ENCODE results near the gene METTL21C. TPM values are rescaled to one million over a fixed set of nuclear protein-coding genes. Genes with fewer than 3 reads are reported as not detected.

METTL21C gene
- total RNA-seq, 4 donors from 2014 or later, result not detected

DNA sequence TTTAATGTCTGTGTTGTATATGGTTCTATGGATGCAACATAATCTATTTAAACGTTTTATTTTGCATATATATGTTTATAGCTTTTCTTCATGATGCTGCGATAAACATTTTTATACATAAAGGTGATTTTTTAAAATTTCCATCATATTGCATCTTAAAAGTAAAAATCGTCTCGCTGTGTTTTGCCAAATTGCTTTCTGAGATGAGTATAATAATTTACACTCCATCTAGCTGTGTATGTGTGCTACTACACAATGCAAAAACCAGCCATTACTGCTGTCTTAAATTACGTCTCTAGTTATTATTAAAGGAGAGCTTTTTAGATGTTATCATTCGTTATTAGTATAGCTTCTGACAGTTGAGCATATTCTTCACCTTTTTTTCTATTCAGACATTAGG lies 37.2 kb downstream of the METTL21C start:
- 92 to 96% methylated on average over 6 of the region's 6 CpGs for WGBS, 2 donors
- TF ChIP-seq POLR2A (IDR thresholded peaks at IDR 0.05), result no peak
- TF ChIP-seq, protein P1, sequence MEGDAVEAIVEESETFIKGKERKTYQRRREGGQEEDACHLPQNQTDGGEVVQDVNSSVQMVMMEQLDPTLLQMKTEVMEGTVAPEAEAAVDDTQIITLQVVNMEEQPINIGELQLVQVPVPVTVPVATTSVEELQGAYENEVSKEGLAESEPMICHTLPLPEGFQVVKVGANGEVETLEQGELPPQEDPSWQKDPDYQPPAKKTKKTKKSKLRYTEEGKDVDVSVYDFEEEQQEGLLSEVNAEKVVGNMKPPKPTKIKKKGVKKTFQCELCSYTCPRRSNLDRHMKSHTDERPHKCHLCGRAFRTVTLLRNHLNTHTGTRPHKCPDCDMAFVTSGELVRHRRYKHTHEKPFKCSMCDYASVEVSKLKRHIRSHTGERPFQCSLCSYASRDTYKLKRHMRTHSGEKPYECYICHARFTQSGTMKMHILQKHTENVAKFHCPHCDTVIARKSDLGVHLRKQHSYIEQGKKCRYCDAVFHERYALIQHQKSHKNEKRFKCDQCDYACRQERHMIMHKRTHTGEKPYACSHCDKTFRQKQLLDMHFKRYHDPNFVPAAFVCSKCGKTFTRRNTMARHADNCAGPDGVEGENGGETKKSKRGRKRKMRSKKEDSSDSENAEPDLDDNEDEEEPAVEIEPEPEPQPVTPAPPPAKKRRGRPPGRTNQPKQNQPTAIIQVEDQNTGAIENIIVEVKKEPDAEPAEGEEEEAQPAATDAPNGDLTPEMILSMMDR (IDR thresholded peaks at IDR 0.05), result no peak
- H3K4me3 ChIP-seq (ENCODE audit: low read depth, poor library complexity, severe bottlenecking), result no peak overlapping the region

DNA sequence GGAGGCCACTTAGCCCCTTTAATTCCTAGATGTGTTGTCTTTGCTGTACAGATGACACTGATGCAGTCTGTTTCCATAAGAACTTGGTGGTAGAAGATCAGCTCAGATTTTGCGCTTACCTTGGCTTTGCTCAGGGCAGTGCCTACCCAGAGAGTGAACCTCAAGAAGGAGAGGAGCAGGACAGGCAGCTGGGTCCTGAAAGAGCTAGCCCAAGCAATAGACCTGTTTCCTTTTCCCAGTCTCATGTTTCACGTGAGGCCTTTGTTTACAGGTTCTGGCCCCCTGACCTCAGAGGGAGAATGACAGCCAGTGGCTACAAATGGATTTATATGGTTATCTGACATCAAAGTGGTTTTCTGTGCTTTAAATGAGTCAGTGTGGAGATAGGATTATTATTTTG lies 40.1 kb downstream of the METTL21C start:
- no peak for DNase-seq (ENCODE audit: low spot score in 2 of 2)
- intact Hi-C loops (cut with DNase I; ENCODE audit: low total_unique reads), result no loop called here
- 91 to 94% methylated on average over 2 of the region's 2 CpGs for WGBS, 2 donors
- no peak for TF ChIP-seq POLR2A (IDR thresholded peaks at IDR 0.05)
- TF ChIP-seq, protein P1 (IDR thresholded peaks at IDR 0.05), result no peak
- no peak overlapping the region for H3K4me3 ChIP-seq (ENCODE audit: low read depth, poor library complexity, severe bottlenecking)

More for the DNA sequence above, 37.2 kb downstream of the METTL21C start:
- no peak for DNase-seq (ENCODE audit: low spot score in 2 of 2)
- intact Hi-C loops (cut with DNase I; ENCODE audit: low total_unique reads), result no loop called here

DNA sequence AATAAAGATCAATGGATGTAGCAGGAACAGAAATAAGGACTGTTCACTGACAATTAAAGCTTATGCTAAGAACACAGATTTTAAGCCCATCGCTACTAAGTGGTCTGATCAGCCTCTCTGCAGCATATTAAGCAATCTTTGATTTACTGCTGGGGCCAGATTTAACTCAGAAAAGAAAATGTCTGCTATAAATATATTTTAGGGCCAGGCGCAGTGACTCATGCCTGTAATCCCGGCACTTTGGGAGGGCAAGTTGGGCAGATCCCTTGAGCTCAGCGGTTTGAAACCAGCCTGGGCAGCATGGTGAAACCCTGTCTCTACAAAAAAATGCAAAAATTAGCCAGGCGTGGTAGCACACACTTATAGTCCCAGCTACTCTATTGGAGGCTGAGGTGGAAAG lies 43.0 kb downstream of the METTL21C start:
- no peak for DNase-seq (ENCODE audit: low spot score in 2 of 2)
- intact Hi-C loops (cut with DNase I; ENCODE audit: low total_unique reads), result no loop called here
- 66% methylated on average over 5 of the region's 5 CpGs for WGBS, 2 donors
- H3K4me3 ChIP-seq (ENCODE audit: low read depth, poor library complexity, severe bottlenecking), result no peak overlapping the region
- TF ChIP-seq, protein P1 (IDR thresholded peaks at IDR 0.05), result no peak
- TF ChIP-seq POLR2A (IDR thresholded peaks at IDR 0.05), result no peak

DNA sequence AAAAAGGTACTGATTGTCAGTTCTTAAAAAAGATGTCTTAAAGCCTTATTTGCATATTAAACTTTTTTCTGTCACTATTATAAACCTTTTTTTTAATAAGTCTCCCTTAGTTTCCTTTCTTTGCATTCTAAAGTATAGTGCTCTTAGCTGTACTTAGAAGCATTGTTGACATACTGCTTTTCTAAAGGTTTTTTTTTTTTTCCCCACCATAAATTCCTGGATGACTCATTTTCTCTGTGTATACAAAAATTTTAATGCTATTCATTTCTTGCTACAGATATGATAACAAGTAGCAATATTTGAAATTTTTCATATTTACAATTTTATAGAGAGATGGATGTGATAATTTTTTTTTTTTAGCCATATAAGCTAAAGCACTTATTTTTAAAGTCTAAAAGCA lies 43.5 kb downstream of the METTL21C start:
- no peak for DNase-seq (ENCODE audit: low spot score in 2 of 2)
- H3K4me3 ChIP-seq (ENCODE audit: low read depth, poor library complexity, severe bottlenecking), result no peak overlapping the region
- intact Hi-C loops (cut with DNase I; ENCODE audit: low total_unique reads), result no loop called here
- TF ChIP-seq, protein P1 (IDR thresholded peaks at IDR 0.05), result no peak
- no peak for TF ChIP-seq POLR2A (IDR thresholded peaks at IDR 0.05)

DNA sequence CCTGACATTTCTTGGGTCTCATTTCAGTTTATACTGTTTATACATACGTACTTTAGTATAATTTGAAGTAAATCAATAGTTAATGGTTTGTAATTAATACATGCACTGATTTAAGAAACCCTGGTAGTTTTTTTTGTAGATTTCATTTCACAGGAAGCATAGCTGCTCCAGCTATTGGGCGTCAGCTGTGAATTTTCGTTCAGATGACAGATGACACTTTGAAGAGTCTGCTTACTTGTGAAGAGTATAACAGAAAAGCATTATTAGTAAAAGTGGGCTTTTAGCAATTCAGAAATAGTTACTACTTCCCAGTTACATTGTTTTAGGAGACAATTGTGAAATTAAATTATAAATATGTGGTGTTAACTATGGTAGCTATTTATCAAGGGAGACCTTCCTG lies 44.4 kb downstream of the METTL21C start:
- no peak overlapping the region for H3K4me3 ChIP-seq (ENCODE audit: low read depth, poor library complexity, severe bottlenecking)
- no peak for DNase-seq (ENCODE audit: low spot score in 2 of 2)
- no peak for TF ChIP-seq POLR2A (IDR thresholded peaks at IDR 0.05)
- TF ChIP-seq, protein P1 (IDR thresholded peaks at IDR 0.05), result no peak
- WGBS, 2 donors, result 94% methylated on average over 3 of the region's 3 CpGs
- intact Hi-C loops (cut with DNase I; ENCODE audit: low total_unique reads), result no loop called here

DNA sequence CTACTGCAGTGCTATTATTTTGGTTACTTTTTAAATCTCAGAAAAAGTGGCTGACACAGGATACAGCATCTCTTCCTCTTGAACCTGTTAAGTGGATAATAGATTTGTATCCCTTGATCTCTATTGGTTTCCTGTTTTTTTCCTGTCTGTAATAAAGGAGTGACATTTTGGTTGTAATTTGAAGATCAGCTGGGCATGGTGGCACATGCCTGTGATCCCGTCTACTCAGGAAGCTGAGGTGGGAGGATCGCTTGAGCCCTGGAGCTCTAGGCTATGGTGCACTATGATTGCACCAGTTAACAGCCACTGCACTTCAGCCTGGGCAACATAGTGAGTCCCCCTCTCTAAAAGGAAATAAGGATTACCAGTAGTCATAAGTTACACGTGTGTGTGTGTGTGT lies 46.8 kb downstream of the METTL21C start:
- intact Hi-C loops (cut with DNase I; ENCODE audit: low total_unique reads), result no loop called here
- H3K4me3 ChIP-seq (ENCODE audit: low read depth, poor library complexity, severe bottlenecking), result no peak overlapping the region
- TF ChIP-seq, protein P1 (IDR thresholded peaks at IDR 0.05), result no peak
- TF ChIP-seq POLR2A (IDR thresholded peaks at IDR 0.05), result no peak
- no peak for DNase-seq (ENCODE audit: low spot score in 2 of 2)
- 43 to 60% methylated on average over 3 of the region's 3 CpGs for WGBS, 2 donors
